ENCODE measurements around the gene ALDH1L2.

DNA sequence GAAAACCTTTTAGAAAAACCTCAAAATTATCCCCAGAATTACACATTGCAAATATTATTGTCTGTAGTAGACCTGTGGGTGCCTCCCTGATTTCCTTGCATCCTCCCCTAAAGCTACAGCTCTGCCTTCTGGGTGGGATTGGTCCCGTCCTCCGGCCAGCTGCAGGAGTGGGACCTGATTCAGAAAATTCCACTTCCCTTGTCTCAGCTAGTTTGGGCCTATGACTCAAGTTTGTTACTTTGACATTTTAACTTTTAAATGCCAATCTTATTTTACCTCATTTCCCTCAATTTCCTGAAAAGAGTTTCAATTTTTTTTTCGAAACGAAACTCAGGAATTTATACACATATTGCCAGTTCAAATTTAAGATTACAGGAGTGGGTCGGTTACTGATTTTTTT, 113.0 kb downstream of the ALDH1L2 start:
- TF ChIP-seq CTCF (IDR thresholded peaks at IDR 0.05) (no peak), POLR2A (IDR thresholded peaks at IDR 0.05) (no peak)
